ENCODE data around the gene CTRB1.

The CTRB1 gene

GRCh38 chr16:75257886-75258806 lies 39.4 kb downstream of the CTRB1 start:
- TF ChIP-seq CTCF (IDR thresholded peaks at IDR 0.05): no peak

- TF ChIP-seq CTCF (IDR thresholded peaks at IDR 0.05): no peak
These were observed 40.0 kb downstream of the CTRB1 start for GRCh38 chr16:75258807-75259141.

- no peak for TF ChIP-seq CTCF (IDR thresholded peaks at IDR 0.05)
These were observed 42.2 kb downstream of the CTRB1 start for GRCh38 chr16:75260851-75261589.

GRCh38 chr16:75261590-75262078 lies 42.8 kb downstream of the CTRB1 start:
- TF ChIP-seq CTCF (IDR thresholded peaks at IDR 0.05): no peak

GRCh38 chr16:75262104-75262799 lies 43.5 kb downstream of the CTRB1 start:
- no peak for TF ChIP-seq CTCF (IDR thresholded peaks at IDR 0.05)

GRCh38 chr16:75262800-75263127 lies 44.0 kb downstream of the CTRB1 start:
- no peak for TF ChIP-seq CTCF (IDR thresholded peaks at IDR 0.05)

GRCh38 chr16:75263291-75263962 lies 44.6 kb downstream of the CTRB1 start:
- no peak for TF ChIP-seq CTCF (IDR thresholded peaks at IDR 0.05)

All from LNCAP (cell line).